GM11168 (cell line): Measurements from ENCODE around the gene PLXDC2.

ENCODE experiments used
- in situ Hi-C: fragments of 300-500 bp; cut with MboI; formaldehyde crosslinking; loops from one replicate; pipeline ENCODE4 v1.12.0; 2022; ENCODE audit warnings: low sequenced_read_pairs; ENCODE audit not compliant: unreplicated experiment

PLXDC2 gene

GRCh38 chr10:19902456-19902855 lies 86.2 kb downstream of the PLXDC2 start:
- in situ Hi-C loops: no loop called here

GRCh38 chr10:19904202-19904661 lies 88.0 kb downstream of the PLXDC2 start:
- in situ Hi-C loops: no loop called here

GRCh38 chr10:19906108-19906791 lies 90.0 kb downstream of the PLXDC2 start:
- in situ Hi-C loops: no loop called here

- in situ Hi-C loops: no loop called here
Observed at GRCh38 chr10:19908991-19909696, 92.9 kb downstream of the PLXDC2 start.

GRCh38 chr10:19911886-19912285 lies 95.7 kb downstream of the PLXDC2 start:
- in situ Hi-C loops: no loop called here

- in situ Hi-C loops: no loop called here
Observed at GRCh38 chr10:19913987-19914386, 97.8 kb downstream of the PLXDC2 start.

GRCh38 chr10:19915125-19915524 lies 98.9 kb downstream of the PLXDC2 start:
- in situ Hi-C loops: no loop called here

GRCh38 chr10:19915816-19916215 lies 99.6 kb downstream of the PLXDC2 start:
- in situ Hi-C loops: no loop called here

- in situ Hi-C loops: no loop called here
Observed at GRCh38 chr10:19917751-19918478, 101.7 kb downstream of the PLXDC2 start.

- in situ Hi-C loops: no loop called here
Observed at GRCh38 chr10:19918794-19919193, 102.6 kb downstream of the PLXDC2 start.

GRCh38 chr10:19919671-19920070 lies 103.4 kb downstream of the PLXDC2 start:
- in situ Hi-C loops: no loop called here

- in situ Hi-C loops: no loop called here
Observed at GRCh38 chr10:19920075-19920726, 104.0 kb downstream of the PLXDC2 start.

- in situ Hi-C loops: no loop called here
Observed at GRCh38 chr10:19921300-19922140, 105.3 kb downstream of the PLXDC2 start.

GRCh38 chr10:19922236-19922963 lies 106.2 kb downstream of the PLXDC2 start:
- in situ Hi-C loops: no loop called here

- in situ Hi-C loops: no loop called here
Observed at GRCh38 chr10:19925064-19925463, 108.8 kb downstream of the PLXDC2 start.

- in situ Hi-C loops: no loop called here
Observed at GRCh38 chr10:19928936-19929335, 112.7 kb downstream of the PLXDC2 start.

- in situ Hi-C loops: no loop called here
Observed at GRCh38 chr10:19929506-19930140, 113.4 kb downstream of the PLXDC2 start.
